PC-3 (cell line): ENCODE measurements around the gene NVL.

ENCODE experiments used
- CTCF ChIP-seq: fragments of 300-600 bp; sonication (generic); conservative IDR thresholded peaks from 2 replicates; pipeline ENCODE4 v1.5.1; 2017; ENCODE audit warnings: antibody characterized with exemption, low read depth, mild to moderate bottlenecking, low read length
- EZH2phosphoT487 ChIP-seq: fragments of 300-600 bp; sonication (generic); IDR thresholded peaks from 2 replicates; pipeline ENCODE4 v1.6.1; 2018; ENCODE audit warnings: mild to moderate bottlenecking, antibody characterized with exemption, low read length, borderline replicate concordance

GRCh38 chr1:224198572-224198971 lies 131.4 kb downstream of the NVL start:
- TF ChIP-seq CTCF (no peak), EZH2phosphoT487 (no peak)
